T1000 (cell line): ENCODE results near the gene MPLKIP.
"Not testable (repeated sequence)": the region's sequence is repeated elsewhere in the genome, so short reads cannot be mapped to it uniquely, and the experiment has no call there.

Experiments used
- DNase-seq: peaks from one replicate; lab custom pipeline; 2025; ENCODE audit warnings: mixed read lengths; lab: John Stamatoyannopoulos, UW

The MPLKIP gene

DNA sequence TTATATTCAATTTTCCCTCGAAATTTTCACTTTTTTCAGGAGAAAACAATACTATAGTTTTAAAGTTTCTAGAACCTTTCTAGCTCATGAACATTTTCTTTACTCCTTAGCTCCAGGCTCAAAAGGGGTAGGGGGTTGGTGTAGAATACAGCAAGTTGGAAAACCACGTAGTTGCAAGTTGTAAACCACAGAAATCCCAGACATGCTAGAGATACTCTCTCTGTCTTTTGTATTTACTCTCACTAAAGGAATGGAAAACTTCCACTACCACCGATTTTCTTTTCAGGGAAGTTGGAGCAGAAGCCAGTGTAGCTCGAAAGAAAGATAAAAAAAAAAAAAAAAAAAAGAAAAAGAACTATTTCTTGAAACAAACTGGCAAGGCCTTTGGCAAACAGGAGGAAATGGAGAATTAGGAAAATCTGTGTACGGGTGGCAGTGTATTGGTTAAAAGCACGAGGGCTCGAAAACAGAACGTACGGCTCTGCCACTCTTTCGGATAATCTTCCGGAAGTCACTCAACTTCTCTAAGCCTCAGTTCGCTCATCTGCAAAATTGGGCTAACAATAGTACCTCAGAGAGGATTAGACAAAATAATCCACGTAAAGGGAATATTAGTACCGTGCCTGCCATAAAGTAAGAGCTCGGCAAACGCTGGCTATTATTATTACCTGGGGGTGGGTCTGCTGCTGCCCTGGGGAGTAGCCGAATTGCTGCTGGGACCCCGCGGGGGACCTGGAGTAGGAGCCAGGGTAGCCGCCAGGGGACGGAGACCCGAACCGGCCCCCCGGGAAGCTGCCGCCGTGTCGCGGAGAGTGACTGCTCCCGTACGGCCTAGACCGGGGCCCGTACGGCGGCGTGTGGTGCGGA lies 628 bp downstream of the MPLKIP start:
- DNase-seq = no peak

DNA sequence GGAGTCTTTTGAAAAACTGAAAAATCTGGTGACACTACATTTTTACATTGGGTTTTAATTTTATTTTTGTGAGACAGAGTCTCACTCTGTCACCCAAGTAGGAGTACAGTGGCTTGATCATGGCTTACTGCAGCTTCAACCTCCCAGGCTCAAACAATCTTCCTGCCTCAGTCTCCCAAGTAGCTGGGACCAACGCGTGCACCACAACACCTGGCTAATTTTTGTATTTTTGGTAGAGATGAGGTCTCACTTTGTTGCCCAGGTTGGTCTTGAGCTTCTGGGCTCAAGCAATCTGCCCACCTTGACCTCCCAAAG lies 11.5 kb downstream of the MPLKIP start:
- DNase-seq = no peak

DNA sequence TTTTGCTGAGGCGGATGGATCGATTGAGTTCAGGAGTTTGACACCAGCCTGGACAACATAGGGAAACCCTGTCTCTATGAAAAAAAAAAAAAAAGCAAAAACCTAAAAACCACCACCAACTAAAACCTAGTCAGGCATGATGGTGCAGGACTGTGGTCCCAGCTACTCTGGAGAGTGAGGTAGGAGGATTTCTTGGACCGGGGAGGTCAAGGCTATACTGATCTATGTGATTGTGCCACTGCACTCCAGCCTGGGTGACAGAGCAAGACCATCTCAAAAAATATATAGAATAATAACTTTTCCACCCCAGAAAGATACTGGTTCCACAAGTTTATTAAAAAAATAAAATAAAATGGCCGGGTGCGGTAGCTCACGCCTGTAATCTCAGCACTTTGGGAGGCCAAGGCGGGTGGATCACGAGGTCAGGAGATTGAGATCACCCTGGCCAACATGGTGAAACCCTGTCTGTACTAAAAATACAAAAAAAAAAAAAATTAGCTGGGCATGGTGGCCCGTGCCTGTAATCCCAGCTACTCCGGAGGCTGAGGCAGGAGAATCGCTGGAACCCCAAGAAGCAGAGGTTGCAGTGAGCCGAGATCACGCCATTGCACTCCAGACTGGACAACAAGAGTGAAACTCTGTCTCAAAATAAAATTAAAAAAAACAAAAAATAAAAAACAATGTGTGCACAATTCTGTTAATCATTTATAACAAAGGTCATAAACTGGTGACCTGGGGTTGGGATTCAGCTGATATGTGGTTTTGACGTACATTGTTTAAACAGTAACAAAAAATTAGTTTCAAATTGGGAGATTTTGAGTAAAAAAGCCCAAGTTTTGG lies 12.1 kb downstream of the MPLKIP start:
- not testable (repeated sequence) for DNase-seq

DNA sequence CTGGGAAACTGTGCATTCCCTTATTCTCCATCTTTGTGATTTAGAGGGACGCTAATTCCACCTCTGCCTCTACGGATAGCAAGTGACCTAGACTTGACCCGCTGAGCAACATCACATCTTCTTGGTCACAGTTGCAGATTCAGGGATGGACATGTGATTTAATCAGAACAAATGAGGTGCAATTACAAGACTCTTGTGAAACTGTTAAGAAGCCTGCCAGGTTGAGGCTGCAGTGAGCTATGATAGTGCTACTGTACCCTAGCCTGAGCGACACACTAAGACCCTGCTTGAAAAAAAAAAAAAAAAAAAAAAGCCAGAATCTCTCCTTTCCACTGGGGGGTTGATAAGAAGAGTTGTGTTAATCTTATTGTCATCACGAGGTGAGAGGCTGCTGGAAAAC lies 14.4 kb downstream of the MPLKIP start:
- no peak for DNase-seq

DNA sequence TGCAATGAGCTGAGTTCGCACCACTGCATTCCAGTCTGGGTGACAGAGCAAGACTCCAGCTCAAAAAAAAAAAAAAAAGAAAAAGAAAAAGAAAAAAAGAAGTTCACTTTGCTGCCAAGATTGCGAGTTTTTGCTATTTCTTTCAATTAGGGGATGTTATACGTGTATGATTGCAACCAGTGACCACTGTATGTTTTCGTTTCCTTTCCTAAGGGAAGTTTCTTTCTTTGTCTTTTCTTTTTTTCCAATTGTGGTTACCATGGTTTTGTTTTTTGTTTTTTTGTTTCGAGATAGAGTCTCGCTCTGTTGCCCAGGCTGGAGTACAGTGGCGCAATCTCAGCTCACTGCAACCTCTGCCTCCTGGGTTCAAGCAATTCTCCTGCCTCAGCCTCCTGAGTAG lies 16.2 kb downstream of the MPLKIP start:
- DNase-seq = not testable (repeated sequence)

DNA sequence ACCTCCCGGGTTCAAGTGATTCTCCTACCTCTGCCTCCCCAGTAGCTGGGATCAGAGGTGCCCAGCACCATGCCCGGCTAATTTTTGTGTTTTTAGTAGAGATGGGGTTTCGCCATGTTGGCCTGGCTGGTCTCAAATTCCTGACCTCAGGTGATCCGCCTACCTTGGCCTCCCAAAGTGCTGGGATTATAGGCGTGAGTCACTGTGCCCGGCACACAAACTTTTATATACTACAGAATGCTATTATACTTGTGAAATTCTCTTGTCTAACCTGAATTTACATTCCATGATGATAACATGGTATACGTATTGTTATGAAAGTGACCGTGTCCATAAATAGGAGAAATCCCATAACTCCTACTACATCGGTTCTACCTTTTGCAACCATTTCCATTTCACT lies 17.2 kb downstream of the MPLKIP start:
- not testable (repeated sequence) for DNase-seq

DNA sequence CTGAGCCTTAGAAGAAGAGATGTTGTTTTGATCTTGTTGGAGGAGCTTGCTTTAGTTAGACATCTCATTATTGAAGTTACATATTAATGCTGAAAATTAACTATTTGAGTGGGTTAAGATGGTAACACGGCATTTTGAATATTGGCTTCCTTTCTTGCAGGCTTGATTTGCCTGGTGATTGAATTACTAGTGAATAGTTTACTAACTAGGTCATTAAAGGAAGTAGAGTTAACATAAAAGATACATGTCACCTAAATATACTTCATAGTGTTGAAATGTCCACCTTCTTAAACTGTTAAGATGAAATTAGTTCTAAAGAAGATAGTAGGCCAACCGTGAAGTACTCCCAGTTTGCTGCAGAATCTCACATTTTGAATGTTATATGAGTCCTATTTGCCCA lies 18.5 kb downstream of the MPLKIP start:
- DNase-seq = no peak

DNA sequence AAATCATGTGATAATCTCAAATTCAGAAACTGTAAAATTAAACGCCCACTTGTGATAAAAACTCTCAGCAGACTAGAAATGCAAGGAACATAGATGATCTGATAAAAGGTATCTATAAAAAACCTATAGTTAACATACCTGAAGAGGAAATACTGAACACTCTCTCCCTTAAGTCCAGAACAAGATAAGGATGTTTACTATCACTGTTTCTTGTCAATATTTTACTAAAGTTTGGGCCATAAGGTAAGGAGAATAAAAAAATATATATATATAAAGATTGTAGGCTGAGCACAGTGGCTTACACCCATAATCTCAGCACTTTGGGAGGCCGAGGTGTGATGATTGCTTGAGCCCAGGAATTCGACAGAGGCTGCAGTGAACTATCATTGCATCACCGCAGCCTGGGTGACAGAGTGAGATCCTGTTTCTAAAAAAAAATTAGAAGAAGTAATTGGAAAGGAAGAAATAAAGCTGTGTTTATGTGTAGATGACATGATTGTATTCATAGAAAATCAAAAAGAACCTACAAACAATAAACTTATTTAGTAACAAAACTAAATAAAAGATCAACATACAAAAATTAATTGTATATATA lies 28.4 kb downstream of the MPLKIP start:
- no peak for DNase-seq

DNA sequence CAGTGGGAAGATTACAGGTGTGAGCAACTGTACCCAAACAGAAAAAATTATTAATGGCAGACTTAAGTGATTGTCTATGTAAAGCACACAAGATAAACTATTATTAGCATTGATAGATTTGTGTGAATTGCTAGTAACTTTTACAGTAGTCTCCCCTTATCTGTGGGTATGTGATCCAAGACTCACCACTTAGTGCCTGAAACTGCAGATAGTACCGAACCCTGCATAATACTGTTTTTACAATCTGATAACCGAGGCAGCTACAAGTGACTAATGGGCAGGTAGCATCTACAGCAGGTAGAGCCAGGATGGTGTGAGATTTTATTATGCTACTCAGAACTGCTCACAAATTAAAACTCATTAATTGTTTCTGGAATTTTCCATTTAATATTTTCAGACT lies 31.5 kb downstream of the MPLKIP start:
- no peak for DNase-seq

DNA sequence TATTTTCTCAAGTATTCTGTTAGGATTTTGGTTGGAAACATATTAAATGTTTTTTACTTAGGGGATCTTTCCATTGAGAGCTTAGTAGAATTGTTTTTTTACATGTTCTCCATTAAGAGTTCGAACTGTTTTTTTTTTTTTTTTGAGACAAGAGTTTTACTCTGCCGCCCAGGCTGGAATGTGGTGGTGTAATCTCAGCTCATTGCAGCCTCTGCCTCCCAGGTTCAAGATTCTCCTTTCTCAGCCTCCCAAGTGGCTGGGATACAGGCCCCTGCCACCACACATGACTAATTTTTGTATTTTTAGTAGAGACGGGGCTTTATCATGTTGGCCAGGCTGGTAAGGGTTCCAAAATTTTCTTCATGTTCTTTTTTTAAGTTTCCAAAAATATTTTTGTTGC lies 33.2 kb downstream of the MPLKIP start:
- DNase-seq = no peak

DNA sequence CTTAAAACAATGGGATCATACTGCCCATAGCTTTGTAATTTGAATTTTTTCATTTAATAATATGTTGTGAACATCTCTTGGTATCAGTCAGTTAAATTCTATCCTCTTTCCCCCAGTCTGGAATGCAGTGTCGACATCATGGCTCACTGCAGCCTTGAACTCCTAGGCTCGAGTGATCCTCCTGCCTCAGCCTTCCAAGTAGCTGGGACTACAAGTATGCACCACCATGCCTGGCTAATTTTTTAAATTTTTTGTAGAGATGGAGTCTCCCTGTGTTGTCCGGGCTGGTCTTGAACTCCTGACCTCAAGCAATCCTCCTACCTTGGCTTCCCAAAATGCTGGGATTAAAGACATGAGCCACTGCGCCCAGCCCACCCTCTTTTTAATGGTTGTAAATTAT lies 34.6 kb downstream of the MPLKIP start:
- no peak for DNase-seq

DNA sequence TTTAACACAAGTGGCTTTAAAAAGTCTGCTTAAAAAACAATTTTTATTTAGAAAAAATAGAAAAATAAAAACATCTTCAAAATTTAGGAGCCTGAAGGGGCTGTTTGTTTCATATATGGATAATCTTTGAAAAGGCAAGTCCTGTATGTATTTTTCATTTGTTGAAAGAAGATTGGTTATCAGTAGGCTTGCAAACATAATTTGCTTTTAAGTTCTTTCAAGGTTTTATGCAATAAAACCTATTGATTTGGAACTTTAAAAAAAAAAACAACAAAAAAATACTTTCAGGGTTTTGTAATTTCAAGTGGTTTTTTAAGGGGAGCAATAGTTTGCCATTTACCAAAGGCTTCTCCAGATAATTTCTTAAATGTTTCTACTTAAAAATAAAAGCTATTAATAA lies 35.6 kb downstream of the MPLKIP start:
- no peak for DNase-seq

DNA sequence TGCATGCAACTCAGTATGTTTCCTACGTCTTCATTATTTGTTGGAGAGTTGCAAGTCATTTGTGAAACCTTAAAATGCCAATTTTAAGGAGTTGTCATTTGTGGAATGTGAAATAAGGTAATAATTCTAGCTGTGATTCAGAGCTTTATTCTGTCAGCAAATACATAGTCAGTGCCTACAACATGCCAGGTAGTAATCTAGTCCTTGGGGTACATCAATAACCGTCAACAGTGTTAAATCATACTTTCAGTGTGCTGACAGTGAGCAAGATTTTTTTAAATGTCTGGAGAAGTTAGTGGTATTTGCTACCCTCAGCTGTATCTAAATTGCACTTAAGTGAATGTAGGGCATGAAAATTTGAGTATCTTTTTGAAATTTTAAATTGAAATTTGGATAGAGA lies 36.7 kb downstream of the MPLKIP start:
- no peak for DNase-seq

DNA sequence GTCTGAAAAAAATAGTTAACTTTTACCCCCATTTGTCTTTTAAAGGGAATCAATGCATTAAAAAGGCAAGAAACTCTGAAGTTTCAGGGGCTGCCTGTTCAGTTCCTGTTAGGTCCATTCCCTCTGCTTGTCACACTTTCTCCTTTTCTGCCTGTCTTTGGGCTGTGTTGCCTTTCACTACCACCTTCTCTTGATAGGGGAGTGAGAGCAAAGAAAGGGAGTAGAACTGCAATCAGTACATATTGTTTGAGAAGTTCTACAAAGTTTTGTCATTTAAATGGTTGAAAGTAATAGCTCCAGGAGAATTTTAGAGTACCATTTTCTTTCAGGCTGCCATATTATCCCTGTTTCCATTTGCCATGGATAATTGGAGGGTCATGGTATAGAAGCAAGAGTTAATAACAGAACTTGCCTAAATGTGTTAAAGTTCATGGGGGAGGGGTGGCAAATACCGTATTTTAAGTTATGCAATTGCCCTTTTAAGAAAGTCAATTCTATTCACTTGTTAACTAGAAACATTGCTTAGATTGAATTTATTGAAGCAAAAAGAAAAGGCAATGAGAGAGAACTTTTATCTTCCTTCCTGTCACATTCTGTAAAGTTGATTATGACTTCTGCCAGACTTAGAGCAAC lies 38.6 kb downstream of the MPLKIP start:
- no peak for DNase-seq

DNA sequence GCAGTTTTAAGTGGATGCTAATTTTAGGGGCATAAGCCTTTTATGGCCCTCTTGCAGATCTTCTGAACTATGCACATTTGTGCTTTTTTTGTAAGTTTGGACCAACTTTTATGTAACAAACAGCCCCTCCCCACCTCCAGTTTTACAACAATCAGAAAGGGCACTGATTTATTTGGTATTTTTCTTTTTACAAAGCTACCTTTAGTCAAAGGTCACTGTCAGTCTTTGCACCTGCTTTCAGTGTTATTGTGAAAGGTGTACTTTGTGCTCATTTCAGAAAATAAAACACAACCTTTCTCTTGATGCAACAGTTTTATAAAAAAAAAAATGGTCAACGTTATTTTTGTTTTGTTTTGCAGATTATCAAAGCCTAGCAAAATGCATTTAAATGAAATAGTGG lies 39.2 kb downstream of the MPLKIP start:
- DNase-seq = no peak

DNA sequence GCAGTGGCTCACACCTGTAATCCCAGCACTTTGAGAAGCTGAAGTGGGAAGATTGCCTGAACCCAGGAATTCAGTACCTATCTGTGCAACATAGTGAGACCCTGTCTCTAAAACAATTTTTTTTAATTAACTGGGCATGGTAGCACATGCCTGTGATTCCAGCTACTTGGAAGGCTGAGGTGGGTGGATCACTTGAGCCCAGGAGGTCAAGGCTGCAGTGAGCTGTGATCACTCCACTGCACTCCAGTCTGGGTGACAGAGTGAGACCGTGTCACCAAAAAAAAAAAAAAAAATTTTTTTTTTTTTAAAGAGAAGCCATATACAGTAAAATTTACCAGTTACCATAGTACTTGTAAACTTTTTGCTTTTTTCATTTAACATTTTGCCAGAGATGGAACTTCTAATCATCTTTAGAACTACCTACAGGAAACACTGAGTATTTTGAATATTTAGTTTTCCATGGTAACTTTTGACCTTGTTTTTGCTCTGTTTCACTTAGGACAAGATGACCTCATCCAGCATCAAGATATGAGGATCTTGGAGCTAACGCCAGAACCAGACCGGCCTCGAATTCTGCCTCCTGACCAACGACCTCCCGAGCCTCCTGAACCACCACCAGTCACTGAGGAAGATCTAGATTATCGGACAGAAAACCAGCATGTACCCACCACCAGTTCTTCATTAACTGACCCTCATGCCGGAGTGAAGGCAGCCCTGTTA lies 40.6 kb downstream of the MPLKIP start:
- DNase-seq = no peak

DNA sequence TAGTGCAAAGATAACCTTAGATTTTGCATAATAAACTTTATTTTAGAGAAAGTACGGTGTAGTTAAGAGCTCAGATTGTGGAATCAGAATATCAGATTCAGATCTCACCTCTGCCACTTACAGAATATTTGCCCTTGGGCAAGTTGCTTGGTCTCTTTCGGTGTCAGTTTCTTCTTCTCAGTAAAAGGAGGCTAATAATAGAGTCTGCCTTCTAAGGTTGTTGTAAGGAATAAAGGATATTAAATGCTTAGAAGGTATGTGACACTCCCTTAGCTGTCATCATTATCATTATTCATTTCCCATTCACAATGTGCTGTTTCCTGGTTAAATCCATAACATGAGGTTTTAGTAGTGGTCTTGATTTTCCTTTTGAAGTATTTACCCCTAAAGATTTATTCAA lies 42.2 kb downstream of the MPLKIP start:
- no peak for DNase-seq

DNA sequence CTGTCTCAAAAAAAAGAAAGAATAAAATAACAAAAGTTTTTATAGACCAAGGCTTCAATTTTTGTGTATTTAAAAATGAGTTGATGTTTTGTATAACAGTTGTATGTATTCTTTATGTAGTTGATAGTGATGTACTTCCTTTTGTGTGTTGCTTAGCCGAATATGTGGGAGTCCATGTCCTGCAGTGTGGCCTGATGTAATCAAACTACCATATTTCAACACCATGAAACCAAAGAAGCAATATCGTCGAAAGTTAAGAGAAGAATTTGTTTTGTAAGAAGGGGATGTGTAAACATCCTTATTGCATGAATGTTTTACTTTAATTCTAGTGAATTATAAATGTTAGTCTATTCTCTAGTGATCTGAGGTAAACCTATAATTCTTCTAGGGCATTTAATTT lies 56.6 kb downstream of the MPLKIP start:
- DNase-seq = no peak
